Fibroblast of pulmonary artery (primary cell): ENCODE results near the gene PRKAR1B.

ENCODE experiments used
- DNase-seq: peaks from one replicate; pipeline ENCODE4 v3.0.0-alpha.2; 2010; ENCODE audit warnings: low read depth
- H3K4me3 ChIP-seq: replicated peaks from 2 replicates; pipeline ENCODE4 v1.5.1; 2011; ENCODE audit warnings: low read depth, mild to moderate bottlenecking, control low read depth, low read length, moderate library complexity
- CTCF ChIP-seq: IDR thresholded peaks from 2 replicates; pipeline ENCODE4 v1.5.1; 2011; ENCODE audit warnings: mild to moderate bottlenecking, control low read depth, low read length, inconsistent platforms; ENCODE audit errors: missing control alignments

Gene PRKAR1B

GRCh38 chr7:596071-596818 lies 130.8 kb downstream of the PRKAR1B start:
- TF ChIP-seq CTCF: no peak
- no peak overlapping the region for H3K4me3 ChIP-seq
- DNase-seq: no peak

- no peak for TF ChIP-seq CTCF
- H3K4me3 ChIP-seq: no peak overlapping the region
- DNase-seq: no peak
These were observed 131.5 kb downstream of the PRKAR1B start for GRCh38 chr7:595621-596010.

- TF ChIP-seq CTCF: no peak
- no peak for DNase-seq
- no peak overlapping the region for H3K4me3 ChIP-seq
These were observed 132.0 kb downstream of the PRKAR1B start for GRCh38 chr7:594920-595620.

- no peak overlapping the region for H3K4me3 ChIP-seq
- TF ChIP-seq CTCF: no peak
- no peak for DNase-seq
These were observed 132.7 kb downstream of the PRKAR1B start for GRCh38 chr7:594212-594913.

- TF ChIP-seq CTCF: no peak
- no peak for DNase-seq
- H3K4me3 ChIP-seq: no peak overlapping the region
These were observed 133.6 kb downstream of the PRKAR1B start for GRCh38 chr7:593324-594115.

- TF ChIP-seq CTCF: no peak
- no peak for DNase-seq
- no peak overlapping the region for H3K4me3 ChIP-seq
These were observed 135.0 kb downstream of the PRKAR1B start for GRCh38 chr7:591856-592628.
